ENCODE data around the gene KBTBD3. TPM values are rescaled to one million over a fixed set of nuclear protein-coding genes. Genes with fewer than 3 reads are reported as not detected.

The KBTBD3 gene, protein sequence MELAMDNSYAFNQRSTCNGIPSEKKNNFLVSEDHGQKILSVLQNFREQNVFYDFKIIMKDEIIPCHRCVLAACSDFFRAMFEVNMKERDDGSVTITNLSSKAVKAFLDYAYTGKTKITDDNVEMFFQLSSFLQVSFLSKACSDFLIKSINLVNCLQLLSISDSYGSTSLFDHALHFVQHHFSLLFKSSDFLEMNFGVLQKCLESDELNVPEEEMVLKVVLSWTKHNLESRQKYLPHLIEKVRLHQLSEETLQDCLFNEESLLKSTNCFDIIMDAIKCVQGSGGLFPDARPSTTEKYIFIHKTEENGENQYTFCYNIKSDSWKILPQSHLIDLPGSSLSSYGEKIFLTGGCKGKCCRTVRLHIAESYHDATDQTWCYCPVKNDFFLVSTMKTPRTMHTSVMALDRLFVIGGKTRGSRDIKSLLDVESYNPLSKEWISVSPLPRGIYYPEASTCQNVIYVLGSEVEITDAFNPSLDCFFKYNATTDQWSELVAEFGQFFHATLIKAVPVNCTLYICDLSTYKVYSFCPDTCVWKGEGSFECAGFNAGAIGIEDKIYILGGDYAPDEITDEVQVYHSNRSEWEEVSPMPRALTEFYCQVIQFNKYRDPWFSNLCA
- total RNA-seq (2022), result 3.2 and 5.6 TPM in 2 replicates
- Bru-seq, nascent RNA, result percentile 63 among the genes with signal in this experiment
- BruChase-seq, experiment 1, labeled RNA remaining after a 2-hour chase, result percentile 54 among the genes with signal in this experiment
- percentile 42 among the genes with signal in this experiment for BruChase-seq, experiment 2, labeled RNA remaining after a 6-hour chase
- long read RNA-seq, transcript KBTBD3-205 (4 exons, 2,682 nt), result major isoform, 9 of 17 reads
- long read RNA-seq, partial matches to known transcripts, result 3 of 17 reads
- long read RNA-seq, other reads (novel, unspliced or antisense), result 1 of 17 reads

DNA sequence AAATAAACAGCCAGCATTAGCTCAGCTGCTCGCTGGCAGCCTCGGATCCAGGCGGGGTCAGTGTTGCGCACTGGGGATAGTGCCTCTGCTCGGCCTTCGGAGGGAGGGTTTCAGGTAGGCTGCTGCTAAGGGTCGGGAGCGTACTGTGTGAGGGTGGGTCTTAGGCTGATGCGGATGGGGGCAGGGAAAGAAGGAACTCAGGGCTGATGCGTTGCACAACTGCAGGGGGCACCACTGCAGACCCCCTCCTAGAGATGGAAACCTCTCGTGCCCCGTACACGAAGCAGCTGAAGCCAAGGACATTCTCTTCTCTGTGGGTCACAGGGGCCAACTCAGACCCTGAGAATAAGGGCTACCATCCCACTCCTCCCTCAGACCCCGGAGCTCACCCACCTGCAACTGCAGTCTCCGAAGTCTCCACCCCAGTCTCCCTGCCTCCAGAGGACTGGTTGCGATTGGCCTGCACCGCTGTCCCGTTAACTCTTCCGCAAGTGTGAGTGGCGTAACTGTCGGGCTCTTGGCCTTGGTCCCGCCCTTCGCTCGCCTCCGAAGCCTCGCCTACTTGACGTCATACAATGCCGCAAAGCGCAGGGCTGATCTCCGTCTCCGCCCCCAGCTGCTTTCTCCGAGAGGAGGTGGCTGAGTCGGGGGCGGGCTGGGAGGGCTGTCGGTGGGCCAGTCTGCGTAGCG is at the start of gene KBTBD3:
Gene KBTBD3 (minus strand): TSS at position 429 of the 690 bp plus-strand sequence. CDS start 18,250 bp downstream, outside the sequence.
- intact Hi-C loops (cut with micrococcal nuclease; ENCODE audit: unreplicated experiment), result loop anchor here (1.0 to 10.0 kb wide), 5 partner anchors 55 to 1378 kb away; partner anchors contain the start of genes CWF19L2 and MSANTD4
- ChIA-PET CTCF (interaction anchor here (0.6 to 1.6 kb wide), 4 partner anchors 9 to 1008 kb away, joined by 3 to 6 read pairs (median 3); no protein-coding TSS in a partner anchor), POLR2A (interaction anchor here (0.6 to 1.0 kb wide), 8 partner anchors 10 to 1380 kb away, joined by 3 to 6 read pairs (median 3); partner anchors contain the start of gene CWF19L2)
- H3K4me1 ChIP-seq, result peaks cover 19% of the 10 kb centered on the region
- Mint-ChIP-seq H3K4me3 (ENCODE audit: unreplicated experiment) (peak within 1 kb of the TSS; percentile 94), H3K27me3 (ENCODE audit: insufficient read depth, unreplicated experiment) (no peaks in the 10 kb centered on the region), H3K4me1 (ENCODE audit: low read depth, unreplicated experiment) (peaks cover 18% of the 10 kb centered on the region), H3K27ac (ENCODE audit: unreplicated experiment) (peak within 1 kb of the TSS; percentile 94), H3K36me3 (ENCODE audit: insufficient read depth, unreplicated experiment) (peaks cover 36% of the 10 kb centered on the region), H3K9me3 (ENCODE audit: unreplicated experiment) (no peaks in the 10 kb centered on the region)
- no peaks in the 10 kb centered on the region for H3K9me3 ChIP-seq
- H3K4me3 ChIP-seq (ENCODE audit: low read depth, low read length), result peak within 1 kb of the TSS; percentile 99
- H3K36me3 ChIP-seq (ENCODE audit: control insufficient read depth, insufficient read depth, low read length), result 0 out of 2 replicates have a peak, but pooled peaks cover 2% of the 10 kb centered on the region
- DNase-seq, result peak; percentile 100
- no peaks in the 10 kb centered on the region for H3K27me3 ChIP-seq (replicated peaks; ENCODE audit: control insufficient read depth, insufficient read depth, low read length)
- BruUV-seq (replicated peaks), result TSS peak; percentile 50
- TF ChIP-seq, protein P1, sequence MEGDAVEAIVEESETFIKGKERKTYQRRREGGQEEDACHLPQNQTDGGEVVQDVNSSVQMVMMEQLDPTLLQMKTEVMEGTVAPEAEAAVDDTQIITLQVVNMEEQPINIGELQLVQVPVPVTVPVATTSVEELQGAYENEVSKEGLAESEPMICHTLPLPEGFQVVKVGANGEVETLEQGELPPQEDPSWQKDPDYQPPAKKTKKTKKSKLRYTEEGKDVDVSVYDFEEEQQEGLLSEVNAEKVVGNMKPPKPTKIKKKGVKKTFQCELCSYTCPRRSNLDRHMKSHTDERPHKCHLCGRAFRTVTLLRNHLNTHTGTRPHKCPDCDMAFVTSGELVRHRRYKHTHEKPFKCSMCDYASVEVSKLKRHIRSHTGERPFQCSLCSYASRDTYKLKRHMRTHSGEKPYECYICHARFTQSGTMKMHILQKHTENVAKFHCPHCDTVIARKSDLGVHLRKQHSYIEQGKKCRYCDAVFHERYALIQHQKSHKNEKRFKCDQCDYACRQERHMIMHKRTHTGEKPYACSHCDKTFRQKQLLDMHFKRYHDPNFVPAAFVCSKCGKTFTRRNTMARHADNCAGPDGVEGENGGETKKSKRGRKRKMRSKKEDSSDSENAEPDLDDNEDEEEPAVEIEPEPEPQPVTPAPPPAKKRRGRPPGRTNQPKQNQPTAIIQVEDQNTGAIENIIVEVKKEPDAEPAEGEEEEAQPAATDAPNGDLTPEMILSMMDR (IDR thresholded peaks at IDR 0.05; ENCODE audit: insufficient read depth in 1 of 2, low read depth in 1 of 2, low read length in 1 of 2, severe bottlenecking in 1 of 2, unreplicated experiment in 1 of 2), result peak; percentile 34 to 72

DNA sequence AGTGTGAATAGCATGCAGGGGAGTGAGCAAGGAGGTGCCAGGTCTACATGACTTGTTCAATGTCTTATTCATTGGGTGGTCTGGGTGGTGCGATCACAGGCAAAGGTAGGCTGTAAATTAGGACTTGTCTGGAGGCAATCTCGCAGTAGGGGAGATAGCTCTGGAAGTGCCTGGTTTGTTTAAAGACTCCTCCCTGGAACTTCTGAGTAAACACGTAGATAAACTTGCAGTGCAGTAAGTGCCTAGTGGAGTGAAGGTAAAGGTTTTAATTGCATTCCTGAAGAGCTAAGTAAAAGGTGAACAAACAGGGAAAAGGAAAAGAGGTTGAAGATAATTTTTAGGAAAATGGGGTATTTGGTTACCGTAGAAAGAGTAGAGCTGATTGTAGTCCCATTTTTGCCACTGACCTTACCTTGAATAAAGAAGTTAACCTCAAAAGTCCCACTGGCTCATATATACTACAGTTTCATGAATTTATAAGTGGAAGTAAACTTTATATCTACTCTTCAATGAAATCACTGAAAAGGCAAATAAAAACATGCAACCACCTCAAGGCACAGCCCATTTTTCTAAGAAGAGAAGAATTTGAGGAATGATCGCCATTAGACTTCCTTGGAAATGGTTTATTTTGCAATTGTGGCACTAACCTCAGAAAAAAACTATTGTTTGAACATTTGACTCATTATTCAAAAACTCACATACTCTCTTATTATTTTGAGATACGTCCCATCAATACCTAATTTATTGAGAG is 44.6 kb upstream of the KBTBD3 start:
- H3K4me1 Mint-ChIP-seq (ENCODE audit: low read depth, unreplicated experiment), result peaks cover 9% of the 10 kb centered on the region
- peaks cover 4% of the 10 kb centered on the region for H3K27me3 Mint-ChIP-seq (ENCODE audit: insufficient read depth, unreplicated experiment)
- CTCF ChIA-PET, result no interaction called here
- POLR2A ChIA-PET, result interaction anchor here (0.5 kb wide), 1 partner anchor 45 kb away, joined by 3 read pairs; the partner anchor contains the start of genes AASDHPPT and KBTBD3
- H3K36me3 ChIP-seq (ENCODE audit: control insufficient read depth, insufficient read depth, low read length), result no peaks in the 10 kb centered on the region
- no peak overlapping the region for H3K4me3 ChIP-seq (ENCODE audit: low read depth, low read length)
- H3K4me3 Mint-ChIP-seq (ENCODE audit: unreplicated experiment), result no peak overlapping the region
- no peaks in the 10 kb centered on the region for H3K9me3 ChIP-seq
- no TSS peak for BruUV-seq (replicated peaks)
- DNase-seq, result no peak
- TF ChIP-seq, protein P1 (IDR thresholded peaks at IDR 0.05; ENCODE audit: insufficient read depth in 1 of 2, low read depth in 1 of 2, low read length in 1 of 2, severe bottlenecking in 1 of 2, unreplicated experiment in 1 of 2), result no peak
- H3K36me3 Mint-ChIP-seq (ENCODE audit: insufficient read depth, unreplicated experiment), result no peaks in the 10 kb centered on the region
- peaks cover 10% of the 10 kb centered on the region for H3K4me1 ChIP-seq
- intact Hi-C loops (cut with micrococcal nuclease; ENCODE audit: unreplicated experiment), result no loop called here
- H3K27me3 ChIP-seq (replicated peaks; ENCODE audit: control insufficient read depth, insufficient read depth, low read length), result no peaks in the 10 kb centered on the region
- no peaks in the 10 kb centered on the region for H3K9me3 Mint-ChIP-seq (ENCODE audit: unreplicated experiment)
- H3K27ac Mint-ChIP-seq (ENCODE audit: unreplicated experiment), result no peak overlapping the region

Data from Caco-2 (cell line).